HG03378 (cell line): ENCODE results near the gene CNGA1.
A peak's percentile ranks its signal among the peaks of the same experiment; 100 is the strongest.
"Not testable (repeated sequence)": the region's sequence is repeated elsewhere in the genome, so short reads cannot be mapped to it uniquely, and the experiment has no call there.

Experiments used
- ATAC-seq: cut with Tn5 transposase; IDR thresholded peaks from one replicate; pipeline ENCODE4 v1.9.1; 2021; ENCODE audit warnings: mild to moderate bottlenecking, moderate library complexity; ENCODE audit not compliant: unreplicated experiment

CNGA1 gene

GRCh38 chr4:47974566-47974965, 41.9 kb downstream of the CNGA1 start:
- no peak for ATAC-seq

GRCh38 chr4:47972721-47973120, 43.8 kb downstream of the CNGA1 start:
- no peak for ATAC-seq

GRCh38 chr4:47972181-47972580, 44.3 kb downstream of the CNGA1 start:
- peak; percentile 94 for ATAC-seq

- ATAC-seq, result no peak
These were observed 47.6 kb downstream of the CNGA1 start for GRCh38 chr4:47968847-47969246.

- no peak for ATAC-seq
These were observed 61.8 kb downstream of the CNGA1 start for GRCh38 chr4:47954677-47955076.

- no peak for ATAC-seq
These were observed 62.2 kb downstream of the CNGA1 start for GRCh38 chr4:47954245-47954644.

GRCh38 chr4:47945930-47946726, 70.4 kb downstream of the CNGA1 start:
- no peak for ATAC-seq

- no peak for ATAC-seq
These were observed 74.2 kb downstream of the CNGA1 start for GRCh38 chr4:47942081-47942819.

- ATAC-seq, result no peak
These were observed 77.0 kb downstream of the CNGA1 start for GRCh38 chr4:47939456-47939855.

- no peak for ATAC-seq
These were observed 80.1 kb downstream of the CNGA1 start for GRCh38 chr4:47936336-47936735.

- peak; percentile 66 for ATAC-seq
These were observed 82.6 kb downstream of the CNGA1 start for GRCh38 chr4:47933840-47934239.

- ATAC-seq, result no peak
These were observed 85.3 kb downstream of the CNGA1 start for GRCh38 chr4:47930971-47931804.

GRCh38 chr4:47929682-47930201, 86.7 kb downstream of the CNGA1 start:
- no peak for ATAC-seq

GRCh38 chr4:47926667-47927258, 89.7 kb downstream of the CNGA1 start:
- ATAC-seq, result peak; percentile 91

- not testable (repeated sequence) for ATAC-seq
These were observed 93.2 kb downstream of the CNGA1 start for GRCh38 chr4:47923261-47923608.

- not testable (repeated sequence) for ATAC-seq
These were observed 93.8 kb downstream of the CNGA1 start for GRCh38 chr4:47922436-47923260.

- ATAC-seq, result not testable (repeated sequence)
These were observed 99.3 kb downstream of the CNGA1 start for GRCh38 chr4:47917163-47917562.

GRCh38 chr4:47915378-47915777, 101.1 kb downstream of the CNGA1 start:
- ATAC-seq, result no peak

- peak; percentile 13 for ATAC-seq
These were observed 101.6 kb downstream of the CNGA1 start for GRCh38 chr4:47914926-47915237.
